ENCODE measurements around the gene TM6SF1.

DNA sequence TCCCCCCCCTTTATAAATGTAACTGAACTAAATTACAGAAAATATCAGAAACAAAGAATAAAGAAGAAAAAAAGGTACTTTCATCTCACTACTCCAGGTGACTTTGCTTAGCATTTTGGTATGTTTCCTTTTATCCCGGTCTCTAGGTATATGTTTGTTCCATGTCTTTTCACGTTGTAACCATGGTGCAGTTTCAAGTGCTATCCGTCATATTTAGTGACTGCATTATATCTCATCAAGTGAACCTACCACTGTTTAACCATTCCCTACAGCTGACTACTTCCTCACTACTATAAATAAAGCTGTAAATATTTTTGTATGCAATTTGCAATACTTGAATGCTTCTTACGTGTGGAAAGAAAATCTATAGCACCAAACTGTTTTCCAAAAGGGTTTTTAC, 42.6 kb upstream of the TM6SF1 start:
- no peak for TF ChIP-seq ZNF282 (CRISPR knock-in tag; IDR thresholded peaks at IDR 0.05)
- TF ChIP-seq ZNF583 (CRISPR knock-in tag; IDR thresholded peaks at IDR 0.05) = no peak

Data from K562 (cell line).